GM21723 (cell line): ENCODE data around the gene WASHC2C.
"Not testable (repeated sequence)": the region's sequence is repeated elsewhere in the genome, so short reads cannot be mapped to it uniquely, and the experiment has no call there.

Experiments used
- ATAC-seq: cut with Tn5 transposase; IDR thresholded peaks from one replicate; pipeline ENCODE4 v1.9.1; 2021; ENCODE audit warnings: mild to moderate bottlenecking, moderate library complexity; ENCODE audit not compliant: unreplicated experiment

Gene WASHC2C

GRCh38 chr10:45820107-45820830 is 93.2 kb downstream of the WASHC2C start:
- not testable (repeated sequence) for ATAC-seq

- not testable (repeated sequence) for ATAC-seq
Measured at GRCh38 chr10:45822918-45823317, 95.9 kb downstream of the WASHC2C start.
